GM18517 (cell line): Measurements from ENCODE around the gene BNIP3.
"Not testable (repeated sequence)": the region's sequence is repeated elsewhere in the genome, so short reads cannot be mapped to it uniquely, and the experiment has no call there.

Source experiments
- ATAC-seq: cut with Tn5 transposase; IDR thresholded peaks from one replicate; pipeline ENCODE4 v1.9.1; 2021; ENCODE audit warnings: mild to moderate bottlenecking, moderate library complexity; ENCODE audit not compliant: unreplicated experiment

The BNIP3 gene

DNA sequence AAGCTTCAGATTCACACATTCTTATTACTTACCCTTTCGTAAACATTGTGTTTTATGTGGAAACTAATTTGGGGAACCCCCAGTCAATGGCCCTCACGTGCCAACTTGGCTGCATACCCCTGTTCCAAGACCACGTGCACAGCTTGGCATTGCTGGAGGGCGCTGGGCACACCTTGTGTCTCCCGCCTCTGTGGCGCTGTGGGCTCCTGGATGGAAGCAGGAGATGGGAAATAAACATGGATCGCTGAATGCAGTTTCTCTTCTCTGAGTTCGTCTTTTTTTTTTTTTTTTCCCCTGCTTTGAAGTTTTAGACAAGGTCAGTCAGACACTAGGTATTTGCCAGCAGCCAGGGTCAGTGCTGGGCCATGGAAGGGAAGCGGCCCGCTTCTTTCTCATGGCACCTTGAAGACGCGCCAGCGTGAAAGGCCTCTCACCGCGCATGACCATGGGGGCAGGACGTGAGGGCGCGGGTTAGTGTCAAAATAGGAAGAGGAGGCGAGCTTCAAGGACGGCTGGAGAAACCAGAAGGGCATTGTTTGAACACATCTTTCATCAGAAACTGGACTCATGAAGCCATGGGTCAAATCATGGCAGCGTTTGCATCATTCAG, 27.3 kb downstream of the BNIP3 start:
- ATAC-seq: no peak

DNA sequence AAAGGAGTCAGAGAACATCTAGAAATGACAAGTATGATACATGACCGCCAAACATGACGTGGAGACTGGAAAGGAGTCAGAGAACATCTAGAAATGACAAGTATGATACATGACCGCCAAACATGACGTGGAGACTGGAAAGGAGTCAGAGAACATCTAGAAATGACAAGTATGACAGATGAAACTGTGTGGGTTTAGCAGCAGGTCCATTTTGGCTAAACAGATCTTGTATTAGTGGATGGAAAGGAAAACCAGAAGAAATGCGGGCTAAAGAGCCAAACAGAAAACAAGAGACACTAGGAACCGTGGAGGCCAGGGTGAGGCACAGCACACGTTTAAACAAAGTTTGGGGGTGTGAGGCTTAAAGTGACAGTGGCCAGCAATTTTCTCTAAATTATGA, 31.8 kb downstream of the BNIP3 start:
- not testable (repeated sequence) for ATAC-seq

DNA sequence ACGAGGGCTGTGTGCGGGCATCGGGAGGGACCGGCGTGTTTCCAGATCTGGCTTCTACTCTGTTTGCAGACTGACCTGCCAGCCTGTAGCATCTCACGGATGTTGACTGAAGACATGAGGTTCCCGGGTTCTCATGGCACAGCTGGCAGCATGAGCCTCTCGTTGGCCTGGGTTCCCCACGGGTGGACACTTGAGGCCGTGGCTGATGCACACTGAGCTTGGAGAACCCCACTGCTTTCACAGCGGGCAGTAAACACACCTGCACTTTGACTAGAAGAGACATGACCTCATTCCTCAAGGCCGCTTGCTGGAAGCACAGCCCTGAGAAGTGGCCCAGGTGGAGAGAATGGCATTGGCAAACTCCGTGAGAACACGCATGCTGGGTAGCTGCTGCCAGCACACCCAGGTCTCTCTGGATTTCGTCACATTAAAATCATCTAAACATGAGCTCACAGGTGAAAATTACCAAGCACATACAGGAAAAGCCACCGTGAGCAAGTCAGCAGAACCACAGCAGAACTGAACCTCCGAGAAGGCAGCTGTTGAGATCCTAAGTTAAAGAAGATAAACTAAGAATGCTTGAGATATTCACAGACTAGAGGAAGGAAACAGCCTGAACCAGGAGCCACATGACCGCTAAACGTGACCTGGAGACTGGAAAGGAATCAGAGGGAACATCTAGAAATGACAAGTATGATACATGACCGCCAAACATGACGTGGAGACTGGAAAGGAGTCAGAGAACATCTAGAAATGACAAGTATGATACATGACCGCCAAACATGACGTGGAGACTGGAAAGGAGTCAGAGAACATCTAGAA, 32.5 kb downstream of the BNIP3 start:
- no peak for ATAC-seq

DNA sequence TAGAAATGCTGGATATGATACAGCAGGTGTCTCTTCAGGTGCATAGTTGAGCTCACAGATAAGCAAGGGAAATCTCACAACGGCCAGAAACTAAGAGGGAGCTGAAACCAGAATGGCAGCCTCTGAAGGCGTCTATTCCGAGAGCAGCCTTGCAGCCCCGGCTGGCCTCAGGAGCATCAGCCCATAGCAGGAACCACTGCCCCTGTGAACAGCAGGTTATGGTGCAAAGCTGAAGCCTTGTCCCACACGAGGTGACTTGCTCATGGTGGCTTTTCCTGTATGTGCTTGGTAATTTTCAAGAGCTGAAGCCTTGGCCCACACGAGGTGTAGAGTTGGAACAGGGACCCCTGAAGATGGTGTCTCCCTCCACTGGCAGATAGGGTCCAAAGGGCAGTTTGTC, 33.2 kb downstream of the BNIP3 start:
- no peak for ATAC-seq

DNA sequence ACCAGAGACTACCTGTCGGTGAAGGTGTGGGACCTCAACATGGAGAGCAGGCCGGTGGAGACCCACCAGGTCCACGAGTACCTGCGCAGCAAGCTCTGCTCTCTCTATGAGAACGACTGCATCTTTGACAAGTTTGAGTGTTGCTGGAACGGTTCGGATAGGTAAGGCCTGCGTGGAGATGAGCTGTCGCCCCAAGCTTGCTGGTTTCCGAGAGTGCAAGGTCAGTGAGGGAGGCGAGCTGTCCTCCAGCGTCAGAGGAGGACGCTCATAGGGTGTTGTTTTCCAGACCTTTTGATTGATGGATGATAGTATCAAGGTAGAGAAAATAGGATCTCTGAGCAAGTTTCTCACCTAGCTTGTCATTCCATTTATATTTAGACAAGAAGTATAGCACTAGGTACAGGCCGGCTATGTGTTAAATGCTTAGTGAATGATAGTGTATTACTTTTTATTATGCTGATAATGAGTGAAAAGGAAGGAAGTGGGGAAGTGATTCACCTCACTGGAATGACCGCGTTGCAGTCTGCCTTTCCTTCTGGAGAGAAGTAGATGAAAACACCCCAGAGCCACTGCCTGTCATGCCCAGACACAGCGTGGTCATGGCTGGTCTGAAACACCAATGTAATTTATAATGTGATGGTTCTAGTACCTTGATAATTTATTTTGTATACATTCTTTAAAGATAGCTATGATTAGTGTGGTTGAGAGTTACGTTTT, 33.9 kb downstream of the BNIP3 start:
- ATAC-seq: no peak

DNA sequence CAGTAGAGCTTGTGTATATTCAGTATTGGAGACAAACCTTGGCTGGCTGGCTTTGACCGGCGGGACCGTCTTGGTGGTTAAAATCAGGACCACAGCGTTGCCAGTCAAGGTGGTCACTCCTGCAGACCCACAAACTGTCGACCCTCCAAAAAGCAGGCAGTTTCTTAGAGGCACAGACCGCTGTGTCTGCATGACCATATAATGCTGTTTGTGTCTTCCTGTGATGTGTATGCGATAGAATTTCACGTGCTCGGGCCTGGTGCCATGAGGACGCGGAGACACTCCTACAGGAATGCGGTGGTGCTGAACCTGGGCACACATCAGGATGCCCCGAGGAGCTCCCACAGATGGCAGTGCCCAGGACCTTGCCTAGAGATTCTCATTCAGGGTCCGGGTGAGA, 34.8 kb downstream of the BNIP3 start:
- no peak for ATAC-seq

DNA sequence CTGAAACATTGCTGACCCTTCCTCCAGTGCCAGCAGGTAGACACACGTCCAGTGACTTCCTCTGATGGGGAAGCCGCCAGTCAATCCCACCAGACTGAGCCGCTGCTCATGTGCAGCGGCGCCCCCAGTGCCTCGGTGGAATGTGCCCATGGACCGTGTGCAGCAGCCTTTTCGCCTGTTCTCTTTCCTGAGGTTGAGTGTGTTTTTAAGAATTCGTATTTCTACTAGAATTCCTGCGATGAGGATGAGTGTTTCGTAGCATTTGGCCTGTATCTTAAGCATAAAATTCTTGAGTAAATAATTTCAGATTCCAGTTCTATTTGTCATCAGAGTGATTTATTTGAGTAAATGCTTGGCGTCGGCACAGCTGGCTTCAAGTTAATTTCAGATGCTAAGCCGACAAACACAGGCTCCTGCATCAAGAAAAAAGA, 35.4 kb downstream of the BNIP3 start:
- ATAC-seq: no peak

DNA sequence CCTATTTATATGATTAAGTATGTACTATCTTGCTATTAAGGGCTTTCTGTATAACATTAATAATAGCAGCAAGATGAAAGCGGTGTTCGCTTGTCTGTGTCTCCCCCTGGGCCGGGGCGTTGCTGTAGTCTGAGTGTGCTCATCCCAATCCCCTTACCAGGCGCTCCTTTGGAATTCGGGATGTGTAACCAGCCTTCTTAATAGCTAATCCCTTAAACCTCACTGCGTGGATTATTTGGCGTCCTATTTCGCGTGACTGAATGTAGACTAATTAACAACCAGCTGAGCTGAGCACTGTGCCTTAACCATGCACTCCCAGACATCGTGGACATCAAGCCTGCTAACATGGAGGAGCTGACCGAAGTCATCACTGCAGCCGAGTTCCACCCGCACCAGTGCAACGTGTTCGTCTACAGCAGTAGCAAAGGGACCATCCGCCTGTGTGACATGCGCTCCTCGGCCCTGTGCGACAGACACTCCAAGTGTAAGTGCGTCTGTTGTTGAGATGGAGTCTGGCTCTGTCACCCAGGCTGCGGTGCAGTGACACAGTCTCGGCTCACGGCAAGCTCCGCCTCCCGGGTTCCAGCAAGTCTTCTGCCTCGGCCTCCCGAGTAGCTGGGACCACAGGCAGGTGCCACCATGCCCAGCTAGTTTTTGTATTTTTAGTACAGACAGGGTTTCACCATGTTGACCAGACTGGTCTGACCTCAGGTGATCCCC, 36.6 kb downstream of the BNIP3 start:
- no peak for ATAC-seq

DNA sequence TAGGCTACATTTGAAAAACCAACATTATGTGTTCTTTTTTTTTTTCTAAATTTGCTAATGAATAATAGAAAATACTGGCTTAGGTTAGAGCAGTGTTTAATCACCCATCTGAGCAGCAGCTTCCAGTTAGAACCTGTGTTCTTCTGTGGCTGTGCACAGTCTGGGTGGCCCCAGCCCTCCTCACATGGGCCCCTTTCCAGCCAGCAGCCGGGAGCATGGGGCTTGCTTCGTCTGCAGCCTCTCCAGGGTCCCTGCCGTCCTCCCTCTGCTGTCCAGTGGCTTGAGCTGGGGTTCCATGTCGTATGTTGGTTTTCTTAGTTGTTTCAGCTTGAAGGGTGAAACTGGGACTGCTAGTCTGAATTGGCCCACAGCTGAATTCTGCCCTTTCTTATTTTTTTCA, 37.3 kb downstream of the BNIP3 start:
- ATAC-seq: no peak

DNA sequence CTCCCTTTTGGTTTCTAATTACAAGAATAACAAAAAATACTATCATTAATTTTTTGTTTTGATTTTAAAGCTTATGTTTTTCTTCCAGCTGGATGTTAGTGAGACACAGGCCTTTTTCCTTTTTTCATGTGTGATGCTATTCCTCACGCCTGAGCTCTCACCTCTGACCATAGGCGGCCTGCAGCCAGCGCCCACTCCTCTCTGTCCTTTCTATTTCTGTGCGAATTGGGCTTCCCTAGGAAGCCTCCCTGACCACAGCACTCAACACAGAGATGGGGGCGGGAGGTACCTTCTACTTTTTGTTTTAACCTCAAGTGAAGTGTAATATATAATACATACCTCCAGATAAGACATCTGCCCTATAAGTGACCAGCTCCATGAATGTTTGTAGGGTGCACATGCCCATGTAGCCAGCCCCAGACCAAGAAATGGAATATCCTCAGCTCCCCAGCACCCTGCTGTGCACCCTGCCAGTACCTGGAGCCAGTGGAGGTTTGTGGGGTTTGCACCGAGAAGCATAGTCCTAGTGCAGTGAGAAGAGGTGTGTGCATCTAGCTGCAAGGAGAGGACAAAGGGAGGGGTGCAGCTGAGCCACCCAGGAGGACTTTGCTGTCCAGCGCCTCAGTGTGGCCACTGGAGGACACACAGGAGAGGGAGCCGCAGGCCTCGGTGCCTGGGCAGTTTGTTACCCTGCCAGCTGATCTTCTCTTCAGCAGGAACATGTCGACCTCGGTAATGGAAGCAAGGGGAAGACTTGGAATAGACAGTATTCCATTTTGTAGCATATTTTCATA, 38.5 kb downstream of the BNIP3 start:
- no peak for ATAC-seq

DNA sequence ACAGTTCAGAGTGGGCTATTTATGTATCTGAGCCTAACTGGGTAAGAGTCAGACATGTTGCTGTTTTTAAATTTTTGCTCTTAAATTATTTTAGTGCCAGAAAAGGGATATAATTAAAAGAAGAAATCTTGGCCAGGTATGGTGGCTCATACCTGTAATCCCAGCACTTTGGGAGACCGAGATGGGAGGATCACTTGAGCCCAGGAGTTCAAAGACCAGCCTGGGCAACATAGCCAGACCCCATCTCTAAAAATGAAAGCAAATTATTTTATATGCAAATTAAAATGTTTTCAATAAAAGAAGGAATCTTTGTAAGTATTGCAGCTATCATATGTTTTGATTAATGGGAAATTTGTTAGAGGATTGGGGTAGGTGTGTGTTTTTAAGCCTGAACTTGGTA, 39.3 kb downstream of the BNIP3 start:
- no peak for ATAC-seq

DNA sequence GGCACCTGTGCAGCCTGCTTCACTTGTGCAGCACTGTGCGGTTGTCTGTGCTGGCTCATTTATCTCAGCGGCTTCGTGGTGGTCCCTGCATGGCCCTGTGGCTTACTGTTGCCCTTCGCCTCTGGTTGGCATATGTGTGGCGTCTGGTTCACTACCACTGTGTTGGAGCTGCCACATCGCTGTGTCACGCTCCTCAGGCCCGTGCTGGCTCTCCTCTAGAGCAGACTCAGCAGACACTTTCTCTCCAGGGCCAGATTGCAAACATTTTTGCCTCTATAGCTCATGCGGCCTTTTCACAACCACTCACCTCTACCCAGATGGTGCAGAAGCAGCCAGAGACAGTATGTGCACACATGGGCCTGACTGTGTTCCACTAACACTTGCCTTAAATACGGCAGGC, 43.0 kb downstream of the BNIP3 start:
- ATAC-seq: no peak

DNA sequence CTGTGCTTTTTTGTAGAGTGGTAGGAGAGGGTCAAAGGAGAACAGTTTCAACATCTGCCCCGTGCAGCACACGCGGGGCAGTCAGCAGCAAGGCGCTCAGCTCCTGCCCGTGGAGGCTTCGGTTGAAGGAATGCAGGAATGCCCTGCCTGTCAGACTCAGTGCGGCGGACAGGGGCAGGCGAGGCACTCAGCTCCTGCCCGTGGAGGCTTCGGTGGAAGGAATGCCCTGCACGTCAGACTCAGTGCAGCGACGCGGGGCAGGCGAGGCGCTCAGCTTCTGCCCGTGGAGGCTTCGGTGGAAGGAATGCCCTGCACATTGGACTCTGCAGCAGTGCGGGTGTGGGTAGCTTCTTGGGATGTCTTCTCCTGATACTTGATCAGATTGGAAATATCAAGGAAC, 43.9 kb downstream of the BNIP3 start:
- ATAC-seq: no peak

DNA sequence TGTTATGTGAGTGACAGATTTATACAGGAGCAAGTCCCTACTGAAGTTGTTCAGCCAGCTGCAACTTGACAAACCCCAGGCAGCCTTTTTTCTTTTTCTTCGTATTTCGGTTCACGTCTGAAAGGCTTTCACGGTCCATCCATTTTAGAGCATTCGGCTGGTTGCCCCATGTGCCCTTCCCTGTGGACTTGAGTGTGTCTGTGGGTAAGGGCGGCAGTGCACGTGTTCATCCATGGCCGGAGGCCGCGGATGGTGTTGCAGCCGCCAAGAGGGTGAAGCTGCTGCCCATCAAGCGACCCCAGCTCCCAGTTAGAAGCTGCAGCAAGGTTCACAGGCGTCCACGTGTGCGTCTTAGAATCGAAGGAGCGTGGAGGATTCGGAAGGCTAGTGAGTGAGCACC, 45.0 kb downstream of the BNIP3 start:
- ATAC-seq: no peak

DNA sequence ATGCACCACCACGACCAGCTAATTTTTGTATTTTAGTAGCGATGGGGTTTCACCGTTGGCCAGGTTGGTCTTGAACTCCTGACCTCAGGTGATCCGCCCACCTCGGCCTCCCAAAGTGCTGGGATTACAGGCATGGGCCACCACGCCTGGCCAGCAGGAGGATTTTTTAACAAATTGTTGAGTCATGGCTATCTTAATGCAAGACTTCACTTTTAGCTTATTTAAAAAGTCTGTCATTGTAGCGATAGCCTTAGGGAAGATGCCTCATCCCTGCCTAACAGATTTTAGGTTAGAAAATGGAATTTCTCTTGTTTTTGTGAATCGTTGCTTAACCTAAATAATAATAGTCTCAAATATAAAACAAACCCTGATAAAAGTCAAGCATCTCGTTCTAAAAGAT, 45.4 kb downstream of the BNIP3 start:
- ATAC-seq: no peak

DNA sequence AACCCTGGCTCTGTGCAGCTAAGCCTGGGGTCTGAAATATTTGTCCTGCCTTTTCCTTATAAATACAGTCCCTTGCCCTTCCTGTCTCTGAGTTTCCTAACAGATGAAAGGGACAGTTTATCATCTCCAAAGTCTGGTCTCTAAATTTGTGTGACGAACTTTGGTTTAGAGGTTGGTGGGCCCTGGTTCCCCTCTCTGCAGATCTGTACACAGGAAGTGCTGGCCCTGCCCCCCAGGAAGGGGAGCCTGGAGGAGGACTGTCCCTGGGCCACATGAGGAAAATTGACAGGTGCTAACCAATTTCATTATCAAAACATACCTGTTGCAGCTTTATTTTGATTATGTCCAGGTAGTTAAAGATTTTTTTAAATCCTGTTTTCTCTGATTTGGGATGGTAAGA, 46.5 kb downstream of the BNIP3 start:
- ATAC-seq: no peak

DNA sequence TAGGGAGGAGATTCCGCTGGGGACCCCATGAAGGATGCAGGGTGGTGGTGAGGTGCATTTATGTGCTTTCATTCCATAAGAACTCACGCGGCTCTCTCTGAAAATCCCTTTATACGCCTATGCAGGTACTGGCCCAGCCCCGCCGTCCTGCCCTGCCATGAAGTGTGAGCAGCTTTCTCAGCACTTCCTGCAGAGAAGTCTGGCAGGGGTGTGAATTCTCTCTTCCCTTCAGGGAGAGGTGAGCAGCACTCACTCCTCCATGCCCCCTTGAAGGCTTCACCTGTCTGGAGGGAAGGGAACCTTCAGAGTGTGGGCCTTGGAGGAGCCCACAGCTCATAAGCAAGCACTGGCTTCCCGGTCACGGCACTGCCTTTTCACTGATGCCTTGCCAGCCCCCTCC, 47.0 kb downstream of the BNIP3 start:
- no peak for ATAC-seq

DNA sequence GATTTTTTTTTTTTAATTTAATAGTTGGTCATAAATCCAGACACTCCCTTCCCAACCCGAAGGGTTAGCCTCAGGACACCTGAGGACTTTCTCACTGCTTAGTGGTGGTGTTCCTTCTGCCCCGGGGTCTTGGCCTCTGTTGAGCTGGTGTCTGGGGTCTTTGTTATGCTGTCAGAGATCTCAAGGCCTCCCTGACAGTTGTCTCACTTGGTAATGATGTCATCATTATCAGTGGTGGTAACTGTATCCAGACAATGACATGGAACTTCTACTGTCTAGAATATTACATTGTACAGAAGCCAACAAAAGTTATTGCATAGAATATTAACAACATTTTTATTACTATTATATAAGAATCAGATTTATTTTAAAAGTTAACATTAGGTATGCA, 48.0 kb downstream of the BNIP3 start:
- ATAC-seq: no peak

DNA sequence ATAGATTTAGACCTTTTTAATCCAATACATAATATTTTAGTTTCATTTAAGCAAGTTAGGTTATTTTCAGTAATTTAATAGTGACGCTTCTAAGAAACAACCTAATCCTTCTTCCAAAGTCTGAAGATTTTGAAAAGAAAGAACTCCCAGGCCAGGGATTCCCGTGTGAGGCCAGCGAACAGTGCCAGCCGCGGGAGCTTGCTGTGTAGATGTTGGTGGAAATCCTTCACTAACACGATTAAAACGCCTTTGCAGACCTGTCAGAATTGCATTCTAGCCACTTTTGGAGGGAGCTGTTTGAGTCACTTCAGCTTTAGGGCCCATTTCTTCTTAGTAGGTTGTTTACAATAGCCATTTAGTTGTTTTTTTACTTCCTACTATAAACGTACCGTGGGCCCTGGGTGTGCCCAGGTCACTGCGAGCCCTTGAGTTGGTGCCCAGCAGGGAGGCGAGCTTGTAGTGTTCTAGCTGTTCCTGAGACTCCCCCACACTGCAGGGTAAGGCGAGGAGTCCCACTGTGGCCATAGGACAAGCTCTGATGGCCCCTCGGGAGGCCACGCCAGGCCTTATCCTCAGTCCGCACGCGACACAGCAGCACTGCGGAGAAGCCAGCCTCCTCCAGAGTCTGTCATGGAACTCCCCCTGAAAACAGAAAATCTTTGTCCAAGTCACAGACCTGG, 48.6 kb downstream of the BNIP3 start:
- ATAC-seq: no peak

DNA sequence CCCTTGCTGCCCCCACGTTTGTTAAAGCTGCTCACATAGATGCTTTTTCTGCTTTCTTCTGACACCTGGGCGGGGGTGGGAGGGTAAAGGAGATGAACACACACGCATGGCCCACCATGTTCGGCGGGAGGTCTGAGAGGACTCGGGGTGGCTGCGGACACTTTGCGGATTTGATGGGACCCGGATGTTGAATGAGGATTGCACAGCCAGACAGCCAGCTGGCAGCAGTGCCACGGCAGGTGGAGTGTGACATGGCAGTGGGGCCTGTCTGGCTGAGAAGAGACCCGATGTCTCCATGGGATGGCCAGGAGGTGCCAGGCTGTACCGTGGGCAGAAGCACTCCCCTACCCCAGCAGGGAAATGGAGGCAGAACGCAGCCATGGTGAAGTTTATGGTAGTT, 49.7 kb downstream of the BNIP3 start:
- no peak for ATAC-seq
